Coronary artery (tissue), 2 donors: Measurements from ENCODE around the gene UROC1.

Experiments used
- DNase-seq: peaks from one replicate; pipeline ENCODE4 v3.0.0-alpha.2; 2017; ENCODE audit warnings: low spot score
- H3K27ac ChIP-seq, 2 donors: fragments of 200-600 bp; sonication (generic); one replicate each; pipeline ENCODE4 v1.5.1; 2016 to 2019
- H3K4me3 ChIP-seq: fragments of 200-600 bp; sonication (generic); 2 replicates; pipeline ENCODE4 v1.5.1; 2016; ENCODE audit warnings: mild to moderate bottlenecking, moderate library complexity
- TF ChIP-seq, protein P1 (sequence below): fragments of 200-600 bp; sonication (generic); IDR thresholded peaks from one replicate; pipeline ENCODE4 v1.5.1; 2019; ENCODE audit warnings: antibody characterized with exemption

UROC1 gene

DNA sequence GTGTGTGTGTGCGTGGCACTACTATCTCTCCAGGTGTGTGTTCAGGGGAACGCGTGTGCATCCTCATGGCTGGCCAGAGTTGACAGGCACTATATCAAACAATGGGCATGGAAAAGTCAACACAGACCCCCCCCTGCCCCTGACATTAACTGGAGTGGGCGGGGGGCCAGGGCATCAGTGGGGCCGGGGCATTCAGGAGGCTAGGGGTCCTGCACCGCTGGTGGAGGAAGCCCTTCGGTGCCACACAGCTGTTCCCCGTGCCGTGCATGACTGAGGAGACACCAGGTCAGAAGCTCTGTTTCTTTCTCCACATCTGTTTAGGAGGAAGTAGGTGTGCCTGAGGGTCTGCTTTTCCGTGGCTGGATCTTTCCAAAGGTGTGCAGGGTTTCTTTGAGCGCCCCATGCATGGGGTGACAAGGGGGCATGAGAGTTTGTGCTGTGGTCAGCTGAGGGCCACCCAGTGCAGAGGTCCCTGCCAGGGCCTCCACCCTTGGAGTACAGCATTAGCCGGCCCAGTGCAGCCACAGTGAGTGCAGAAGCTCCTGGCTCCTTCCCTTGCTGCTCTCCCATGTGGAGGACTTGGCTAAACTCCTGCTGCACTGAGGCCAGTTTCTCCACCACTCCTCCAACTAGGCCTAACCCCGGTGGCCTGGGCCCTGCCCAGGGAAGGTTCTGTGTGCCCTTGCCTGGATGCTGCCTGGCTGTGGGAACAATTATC is 33.7 kb upstream of the UROC1 start:
- H3K4me3 ChIP-seq, result no peak overlapping the region
- peak; percentile 52 for DNase-seq
- no peak overlapping the region for H3K27ac ChIP-seq
- TF ChIP-seq, protein P1, sequence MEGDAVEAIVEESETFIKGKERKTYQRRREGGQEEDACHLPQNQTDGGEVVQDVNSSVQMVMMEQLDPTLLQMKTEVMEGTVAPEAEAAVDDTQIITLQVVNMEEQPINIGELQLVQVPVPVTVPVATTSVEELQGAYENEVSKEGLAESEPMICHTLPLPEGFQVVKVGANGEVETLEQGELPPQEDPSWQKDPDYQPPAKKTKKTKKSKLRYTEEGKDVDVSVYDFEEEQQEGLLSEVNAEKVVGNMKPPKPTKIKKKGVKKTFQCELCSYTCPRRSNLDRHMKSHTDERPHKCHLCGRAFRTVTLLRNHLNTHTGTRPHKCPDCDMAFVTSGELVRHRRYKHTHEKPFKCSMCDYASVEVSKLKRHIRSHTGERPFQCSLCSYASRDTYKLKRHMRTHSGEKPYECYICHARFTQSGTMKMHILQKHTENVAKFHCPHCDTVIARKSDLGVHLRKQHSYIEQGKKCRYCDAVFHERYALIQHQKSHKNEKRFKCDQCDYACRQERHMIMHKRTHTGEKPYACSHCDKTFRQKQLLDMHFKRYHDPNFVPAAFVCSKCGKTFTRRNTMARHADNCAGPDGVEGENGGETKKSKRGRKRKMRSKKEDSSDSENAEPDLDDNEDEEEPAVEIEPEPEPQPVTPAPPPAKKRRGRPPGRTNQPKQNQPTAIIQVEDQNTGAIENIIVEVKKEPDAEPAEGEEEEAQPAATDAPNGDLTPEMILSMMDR, result no peak

- peak; percentile 55 for DNase-seq
- no peak overlapping the region for H3K27ac ChIP-seq
- TF ChIP-seq, protein P1, result no peak
- no peak overlapping the region for H3K4me3 ChIP-seq
Measured at GRCh38 chr3:126550488-126551051, 33.0 kb upstream of the UROC1 start.

DNA sequence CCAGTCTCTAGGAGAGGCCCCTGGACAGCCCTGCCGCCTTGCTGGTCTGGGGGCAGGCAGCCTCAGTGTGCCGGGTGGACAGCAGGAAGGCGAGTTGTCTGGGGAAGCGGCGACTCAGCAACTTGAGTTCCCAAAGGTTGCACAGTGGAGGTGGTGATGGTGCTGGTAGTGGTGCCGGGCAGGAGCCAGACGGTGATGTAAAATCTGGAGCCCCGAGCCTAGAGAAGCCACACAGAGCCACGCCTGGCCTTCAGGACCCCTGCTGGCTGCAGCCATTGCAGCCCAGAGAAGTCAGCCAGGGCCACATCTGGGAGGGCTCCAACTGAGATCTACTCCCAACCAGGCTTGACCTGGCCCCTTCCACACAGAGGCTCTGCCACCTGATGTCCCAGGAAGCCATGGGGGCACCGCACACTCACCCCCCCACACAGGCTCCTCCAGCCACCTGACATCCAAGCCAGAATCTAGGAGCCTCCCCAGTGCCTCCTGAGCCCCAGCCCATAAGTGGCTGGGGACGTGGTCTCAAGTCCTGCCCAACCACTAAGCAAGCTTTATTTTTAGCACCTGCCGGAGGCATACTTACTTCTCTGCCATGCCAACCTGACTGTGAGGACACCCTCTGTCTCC is 32.4 kb upstream of the UROC1 start:
- H3K4me3 ChIP-seq, result no peak overlapping the region
- TF ChIP-seq, protein P1, result no peak
- H3K27ac ChIP-seq, result no peak overlapping the region
- peak; percentile 56 for DNase-seq

- no peak overlapping the region for H3K27ac ChIP-seq
- TF ChIP-seq, protein P1, result no peak
- H3K4me3 ChIP-seq, result no peak overlapping the region
- peak; percentile 66 for DNase-seq
Measured at GRCh38 chr3:126548556-126549466, 31.2 kb upstream of the UROC1 start.

DNA sequence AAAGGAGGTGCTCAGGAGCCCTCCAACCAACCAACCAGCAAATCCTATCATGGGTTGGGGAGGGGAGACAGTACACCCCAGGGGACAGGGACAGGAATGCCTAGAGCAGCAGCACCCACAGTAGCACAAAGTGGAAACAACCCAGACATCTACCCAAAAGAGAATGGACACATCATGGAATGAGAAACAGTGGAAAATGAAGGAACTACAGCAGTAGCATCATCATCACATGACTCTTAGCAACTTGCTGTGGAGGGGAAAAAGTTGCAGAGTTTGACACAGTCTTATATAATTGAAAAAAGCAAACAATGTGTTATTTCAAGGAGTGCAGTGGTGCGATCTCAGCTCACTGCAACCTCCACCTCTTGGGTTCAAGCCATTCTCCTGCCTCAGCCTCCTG is 30.1 kb upstream of the UROC1 start:
- Histone ChIP-seq H3K27ac (no peak overlapping the region), H3K4me3 (no peak overlapping the region)
- TF ChIP-seq, protein P1, result no peak
- no peak for DNase-seq

- TF ChIP-seq, protein P1, result no peak
- no peak overlapping the region for H3K27ac ChIP-seq
- DNase-seq, result peak; percentile 64
- H3K4me3 ChIP-seq, result no peak overlapping the region
Measured at GRCh38 chr3:126546549-126547239, 29.1 kb upstream of the UROC1 start.
